A549 (cell line): Measurements from ENCODE around the gene UBQLN1. TPM values are rescaled to one million over a fixed set of nuclear protein-coding genes. Genes with fewer than 3 reads are reported as not detected.
"Not testable (repeated sequence)": the region's sequence is repeated elsewhere in the genome, so short reads cannot be mapped to it uniquely, and the experiment has no call there.

ENCODE experiments used
- ATAC-seq, 2 experiments: fragments of 200-7000 bp in 1 of 2; fragments of >200 bp in 1 of 2; cut with Nextera tagmentation in 1 of 2; cut with Tn5 transposase in 1 of 2; 3 replicates each; pipeline versions ENCODE4 v1.8.0 to v1.9.1; 2018 to 2020; ENCODE audit warnings: mild to moderate bottlenecking in 1 of 2, moderate library complexity in 1 of 2
- CTCF ChIA-PET: fragments of 300-600 bp; sonication (Branson Sonifier 250); formaldehyde crosslinking; extraction: SDS; loops from one replicate; lab custom pipeline; 2021; ENCODE audit warnings: antibody characterized with exemption, inconsistent platforms; lab: Yijun Ruan, JAX
- POLR2A ChIA-PET: fragments of 350-600 bp; formaldehyde crosslinking; extraction: SDS; loops from one replicate; lab custom pipeline; 2021; ENCODE audit warnings: antibody characterized with exemption, inconsistent platforms; lab: Yijun Ruan, JAX
- DNase-seq, 2 experiments: peaks; one replicate each; pipeline versions ENCODE4 v3.0.0 to v3.0.0-alpha.2; 2011 to 2016; ENCODE audit warnings: low read depth in 1 of 2, low spot score in 1 of 2
- FAIRE-seq: peaks from 2 replicates; lab custom pipeline; 2011; peaks lifted over from hg19 to GRCh38; lab: Jason Lieb, UNC
- H3K27ac ChIP-seq, 2 experiments: fragments of >200 bp; sonication (Bioruptor Twin); formaldehyde crosslinking; 3 replicates each; pipeline ENCODE4 v1.5.1; 2016 to 2017
- H3K4me1 ChIP-seq: fragments of >200 bp; sonication (Bioruptor Twin); formaldehyde crosslinking; 3 replicates; pipeline ENCODE4 v1.6.1; 2016
- H3K4me2 ChIP-seq: fragments of >200 bp; sonication (Bioruptor Twin); formaldehyde crosslinking; 3 replicates; pipeline ENCODE4 v1.6.1; 2016
- H3K4me3 ChIP-seq: fragments of >200 bp; sonication (Bioruptor Twin); formaldehyde crosslinking; 3 replicates; pipeline ENCODE4 v1.5.1; 2016
- H3K9me3 ChIP-seq: fragments of >200 bp; sonication (Bioruptor Twin); formaldehyde crosslinking; 3 replicates; pipeline ENCODE4 v1.6.1; 2016
- CEBPB ChIP-seq, 2 experiments: fragments of >200 bp in 1 of 2; sonication (Bioruptor Twin) in 1 of 2; formaldehyde crosslinking in 1 of 2; IDR thresholded peaks; 2 replicates each; pipeline ENCODE4 v1.6.1; 2012 to 2016
- EHMT2 ChIP-seq: fragments of 200-600 bp; sonication (generic); IDR thresholded peaks from 2 replicates; pipeline ENCODE4 v1.6.1; 2016; ENCODE audit warnings: antibody characterized with exemption, low read depth, mild to moderate bottlenecking, moderate library complexity
- FOSL2 ChIP-seq, 2 experiments: fragments of 450-650 bp in 1 of 2; fragments of >200 bp in 1 of 2; sonication (Bioruptor Twin) in 1 of 2; formaldehyde crosslinking; IDR thresholded peaks; 2 replicates each; pipeline versions ENCODE4 v1.5.0 to v1.6.1; 2016 to 2020; ENCODE audit warnings: mild to moderate bottlenecking in 1 of 2, moderate library complexity in 1 of 2
- KDM5A ChIP-seq: fragments of 200-600 bp; sonication (generic); IDR thresholded peaks from 2 replicates; pipeline ENCODE4 v1.6.1; 2016; ENCODE audit warnings: antibody characterized with exemption, mild to moderate bottlenecking
- MAFK ChIP-seq: fragments of 450-650 bp; IDR thresholded peaks from 2 replicates; pipeline ENCODE4 v1.6.1; 2014; ENCODE audit not compliant: partially characterized antibody
- NPAS2 ChIP-seq: fragments of 250-450 bp; sonication (Bioruptor Pico); IDR thresholded peaks from 2 replicates; pipeline ENCODE4 v1.8.0; 2022; ENCODE audit warnings: mild to moderate bottlenecking, moderate library complexity, borderline replicate concordance
- RAD21 ChIP-seq, 2 experiments: fragments of >200 bp in 1 of 2; sonication (Bioruptor Twin) in 1 of 2; formaldehyde crosslinking in 1 of 2; IDR thresholded peaks in 1 of 2; conservative IDR thresholded peaks in 1 of 2; 2 replicates in 1 of 2; 3 replicates in 1 of 2; pipeline ENCODE4 v1.6.1; 2012 to 2018; ENCODE audit warnings: inconsistent platforms in 1 of 2
- SMC3 ChIP-seq: fragments of >200 bp; sonication (Bioruptor Twin); formaldehyde crosslinking; IDR thresholded peaks from 3 replicates; pipeline ENCODE4 v1.6.1; 2018; ENCODE audit warnings: inconsistent platforms
- ZSCAN20 ChIP-seq: fragments of 250-450 bp; sonication (Bioruptor Pico); IDR thresholded peaks from 2 replicates; pipeline ENCODE4 v1.8.0; 2022; ENCODE audit warnings: mild to moderate bottlenecking, moderate library complexity
- WGBS: methylation state at CpG from one replicate; pipeline ENCODE4 v1.1.6; 2017; ENCODE audit errors: missing lambda C conversion rate; 5-methylcytosine and 5-hydroxymethylcytosine counted together
- polyA plus RNA-seq, 4 experiments: library from polyadenylated mRNA; depleted of rRNA in 3 of 4; stranded (reverse); fragments of >200 nt; fragmentation: RNase III in 1 of 4; extraction: RNeasy Plus Mini Kit Qiagen cat#74134 plus additional on column Dnase treatment in 1 of 4; gene quantifications; 2 replicates in 3 of 4; 3 replicates in 1 of 4; pipeline ENCODE4 v1.2.3, GENCODE V29; 2011 to 2017
- TF ChIP-seq, protein P1 (sequence below): IDR thresholded peaks from 2 replicates; pipeline ENCODE4 v1.6.1; 2012; ENCODE audit warnings: low read depth, borderline replicate concordance
- TF ChIP-seq, protein P2 (sequence below): fragments of >200 bp; sonication (Bioruptor Twin); formaldehyde crosslinking; IDR thresholded peaks from 3 replicates; pipeline ENCODE4 v1.5.1; 2016

The UBQLN1 gene
- polyA plus RNA-seq, 2 of the 4 experiments (the other 2 are of a cell fraction) = 93.5 to 187 TPM

DNA sequence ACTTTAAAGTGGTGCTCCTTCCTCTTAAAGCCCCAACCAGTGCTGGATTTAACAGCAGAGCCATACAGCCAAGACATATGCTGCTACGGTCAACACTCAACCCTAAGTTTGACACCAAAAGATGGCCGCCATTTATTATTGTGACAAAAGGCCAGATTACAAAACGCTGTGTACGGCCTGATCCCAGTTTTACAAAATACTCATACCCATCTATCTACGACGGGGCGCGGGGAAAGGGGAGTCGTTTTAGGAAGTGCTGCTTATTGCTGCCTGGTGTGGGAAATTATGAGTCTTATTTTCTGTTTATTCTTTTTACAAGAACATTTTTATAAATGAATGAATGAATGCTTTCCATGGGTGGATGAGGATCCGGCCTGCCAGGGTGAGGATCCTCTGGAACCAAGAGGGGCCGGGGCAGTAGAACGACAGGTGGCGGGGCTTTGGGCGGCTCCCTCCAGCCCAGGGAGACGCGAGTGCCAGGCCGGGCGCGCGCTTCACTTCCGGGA, 85.3 kb downstream of the UBQLN1 start:
- Histone ChIP-seq H3K4me3 (peak overlapping the region; percentile 62), H3K4me1 (peaks cover 13% of the 10 kb centered on the region), H3K27ac (peak overlapping the region; percentile 85 to 94), H3K9me3 (no peaks in the 10 kb centered on the region), H3K4me2 (peak overlapping the region; percentile 96)
- ChIA-PET POLR2A (interaction anchor here (1.0 to 2.2 kb wide), 2 partner anchors 29 to 86 kb away, joined by 3 to 7 read pairs; partner anchors contain the start of gene UBQLN1), CTCF (interaction anchor here (0.8 to 2.3 kb wide), 5 partner anchors 14 to 403 kb away, joined by 3 to 11 read pairs (median 4); no protein-coding TSS in a partner anchor)
- no peak; a peak in 1 of 6 replicates for ATAC-seq
- FAIRE-seq = no peak
- TF ChIP-seq, protein P1, sequence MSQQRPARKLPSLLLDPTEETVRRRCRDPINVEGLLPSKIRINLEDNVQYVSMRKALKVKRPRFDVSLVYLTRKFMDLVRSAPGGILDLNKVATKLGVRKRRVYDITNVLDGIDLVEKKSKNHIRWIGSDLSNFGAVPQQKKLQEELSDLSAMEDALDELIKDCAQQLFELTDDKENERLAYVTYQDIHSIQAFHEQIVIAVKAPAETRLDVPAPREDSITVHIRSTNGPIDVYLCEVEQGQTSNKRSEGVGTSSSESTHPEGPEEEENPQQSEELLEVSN = peak; percentile 22
- TF ChIP-seq EHMT2 (peak; percentile 49; the same call in 1 of the 2 replicates), FOSL2 (IDR thresholded peaks at IDR 0.05) (no peak), FOSL2 (CRISPR knock-in tag; IDR thresholded peaks at IDR 0.05) (no peak)
- peak in 1 of 2 experiments; percentile 10 for DNase-seq
- 13% methylated on average over 21 of the region's 21 CpGs for WGBS

DNA sequence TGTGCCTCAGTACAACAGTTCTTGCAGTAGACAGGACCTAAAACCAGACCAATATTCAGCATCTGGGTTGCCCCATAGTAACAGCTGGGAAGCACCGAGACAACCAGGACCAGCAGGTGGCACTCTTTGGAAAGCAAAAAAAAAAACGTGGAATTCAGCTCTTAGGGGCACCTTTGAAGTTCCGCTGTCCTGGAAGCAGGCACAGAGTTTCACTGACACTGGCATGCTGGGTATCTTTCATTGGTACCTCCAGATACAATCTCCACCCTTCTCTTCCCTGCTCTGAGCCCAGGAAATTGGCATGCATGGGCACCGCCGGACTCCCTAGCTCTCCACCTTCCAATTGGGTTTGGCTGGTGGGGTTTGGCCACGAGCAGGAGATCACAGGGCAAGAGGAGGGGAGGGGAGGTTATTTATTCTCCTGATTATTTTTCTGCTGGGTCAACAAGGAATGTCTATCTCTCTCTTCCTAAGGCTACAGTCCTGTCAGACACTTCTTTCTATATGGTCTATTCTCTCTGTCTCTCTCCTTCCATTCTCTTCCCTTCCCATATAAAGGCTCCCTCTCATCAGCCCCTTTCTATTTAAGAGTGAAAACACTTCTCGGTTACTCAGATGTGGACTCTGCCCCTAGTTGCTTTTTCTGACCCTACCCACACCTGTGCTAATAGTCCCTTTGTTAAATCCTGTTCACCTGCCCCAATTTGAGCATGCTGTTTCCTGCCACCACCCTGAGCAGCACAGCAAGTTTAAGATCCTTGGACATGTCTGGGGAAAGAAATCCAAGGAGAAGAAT, 86.7 kb downstream of the UBQLN1 start:
- peak; percentile 44 to 56 for ATAC-seq
- ChIA-PET CTCF (interaction anchor here (0.5 to 3.0 kb wide), 28 partner anchors 9 to 730 kb away, joined by 3 to 18 read pairs (median 4); partner anchors contain the start of genes GKAP1 and UBQLN1), POLR2A (interaction anchor here (1.4 kb wide), 1 partner anchor 86 kb away, joined by 7 read pairs; the partner anchor contains the start of gene UBQLN1)
- Histone ChIP-seq H3K4me3 (no peak overlapping the region), H3K9me3 (no peaks in the 10 kb centered on the region), H3K27ac (no peak overlapping the region), H3K4me1 (peaks cover 13% of the 10 kb centered on the region), H3K4me2 (peak overlapping the region; percentile 42; the same call in 2 of the 3 replicates)
- DNase-seq = peak; percentile 63
- WGBS = 30% methylated on average over 7 of the region's 7 CpGs
- no peak for FAIRE-seq
- TF ChIP-seq, protein P2, sequence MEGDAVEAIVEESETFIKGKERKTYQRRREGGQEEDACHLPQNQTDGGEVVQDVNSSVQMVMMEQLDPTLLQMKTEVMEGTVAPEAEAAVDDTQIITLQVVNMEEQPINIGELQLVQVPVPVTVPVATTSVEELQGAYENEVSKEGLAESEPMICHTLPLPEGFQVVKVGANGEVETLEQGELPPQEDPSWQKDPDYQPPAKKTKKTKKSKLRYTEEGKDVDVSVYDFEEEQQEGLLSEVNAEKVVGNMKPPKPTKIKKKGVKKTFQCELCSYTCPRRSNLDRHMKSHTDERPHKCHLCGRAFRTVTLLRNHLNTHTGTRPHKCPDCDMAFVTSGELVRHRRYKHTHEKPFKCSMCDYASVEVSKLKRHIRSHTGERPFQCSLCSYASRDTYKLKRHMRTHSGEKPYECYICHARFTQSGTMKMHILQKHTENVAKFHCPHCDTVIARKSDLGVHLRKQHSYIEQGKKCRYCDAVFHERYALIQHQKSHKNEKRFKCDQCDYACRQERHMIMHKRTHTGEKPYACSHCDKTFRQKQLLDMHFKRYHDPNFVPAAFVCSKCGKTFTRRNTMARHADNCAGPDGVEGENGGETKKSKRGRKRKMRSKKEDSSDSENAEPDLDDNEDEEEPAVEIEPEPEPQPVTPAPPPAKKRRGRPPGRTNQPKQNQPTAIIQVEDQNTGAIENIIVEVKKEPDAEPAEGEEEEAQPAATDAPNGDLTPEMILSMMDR = peak; percentile 74
- TF ChIP-seq NPAS2 (CRISPR knock-in tag) (no peak), RAD21 (conservative IDR thresholded peaks at IDR 0.05 in 1 of 2, IDR thresholded peaks at IDR 0.05 in 1 of 2) (peak; percentile 64 to 73), CEBPB (IDR thresholded peaks at IDR 0.05) (peak in 1 of 2 experiments; percentile 20; a peak in 1 of 4 replicates), MAFK (no peak), SMC3 (peak; percentile 64)

DNA sequence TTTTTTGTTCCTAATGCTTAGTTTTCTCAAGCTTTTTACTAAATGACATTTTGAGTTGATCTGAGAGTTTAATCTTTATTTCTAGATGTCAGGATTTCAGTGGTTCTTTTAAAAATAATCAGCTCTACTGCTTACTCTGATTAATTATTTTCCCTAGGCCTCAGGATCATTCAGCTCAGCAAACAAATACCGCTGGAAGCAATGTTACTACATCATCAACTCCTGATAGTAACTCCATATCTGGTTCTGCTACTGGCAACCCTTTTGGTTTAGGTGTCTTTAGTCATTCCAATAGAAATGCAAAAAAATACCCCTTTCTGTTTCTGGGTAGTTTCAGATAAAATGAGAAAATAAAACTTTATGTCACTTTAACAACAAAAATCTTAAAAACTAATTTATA, 90.5 kb downstream of the UBQLN1 start:
- WGBS = 50% methylated on average over 1 of the region's 1 CpG
- Histone ChIP-seq H3K4me3 (no peak overlapping the region), H3K4me1 (peaks cover 5% of the 10 kb centered on the region; the same call in 1 of the 3 replicates)
- FAIRE-seq (no peak), ATAC-seq (no peak)
- CTCF ChIA-PET = no interaction called here
- POLR2A ChIA-PET = interaction anchor here (0.7 kb wide), 1 partner anchor 519 kb away, joined by 4 read pairs; no protein-coding TSS in a partner anchor
- TF ChIP-seq FOSL2 (IDR thresholded peaks at IDR 0.05) (no peak), FOSL2 (CRISPR knock-in tag; IDR thresholded peaks at IDR 0.05) (no peak), ZSCAN20 (CRISPR knock-in tag) (no peak), KDM5A (no peak)
- TF ChIP-seq, all 56 proteins: peak for 0
- Histone ChIP-seq H3K9me3 (no peaks in the 10 kb centered on the region), H3K27ac (no peak overlapping the region), H3K4me2 (no peak overlapping the region)
- DNase-seq = no peak

DNA sequence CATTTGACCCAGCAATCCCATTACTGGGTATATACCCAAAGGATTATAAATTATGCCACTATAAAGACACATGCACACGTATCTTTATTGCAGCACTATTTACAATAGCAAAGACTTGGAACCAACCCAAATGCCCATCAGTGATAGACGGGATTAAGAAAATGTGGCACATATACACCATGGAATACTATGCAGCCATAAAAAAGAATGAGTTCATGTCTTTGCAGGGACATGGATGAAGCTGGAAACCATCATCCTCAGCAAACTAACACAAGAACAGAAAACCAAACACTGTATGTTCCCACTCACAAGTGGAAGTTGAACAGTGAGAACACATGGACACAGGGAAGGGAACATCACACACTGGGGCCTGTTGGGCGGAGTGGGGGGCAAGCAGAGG, 94.5 kb downstream of the UBQLN1 start:
- H3K4me2 ChIP-seq, H3K27ac ChIP-seq, H3K4me3 ChIP-seq, DNase-seq, H3K4me1 ChIP-seq, ATAC-seq, POLR2A ChIA-PET, FAIRE-seq, H3K9me3 ChIP-seq: not testable (repeated sequence)
- CTCF ChIA-PET = interaction anchor here (0.7 kb wide), 1 partner anchor 16 kb away, joined by 3 read pairs; no protein-coding TSS in a partner anchor
- WGBS = 31% methylated on average over 3 of the region's 3 CpGs

Other genes starting within 250 kb of the UBQLN1 start
- 1.7 and 2.2 TPM in 2 replicates for gene FRMD3, start 169.6 kb downstream of the UBQLN1 start, polyA plus RNA-seq (2011; rRNA removed)
- 3.0 to 3.3 TPM (median 3.2 TPM) in 3 replicates for gene FRMD3, start 169.6 kb downstream of the UBQLN1 start, polyA plus RNA-seq (2017; fragmentation: RNase III; extraction: RNeasy Plus Mini Kit Qiagen cat#74134 plus additional on column Dnase treatment)
- gene IDNK, start 84.8 kb downstream of the UBQLN1 start, polyA plus RNA-seq (2011; rRNA removed) = 13.4 and 16.2 TPM in 2 replicates
- gene IDNK, start 84.8 kb downstream of the UBQLN1 start, polyA plus RNA-seq (2017; fragmentation: RNase III; extraction: RNeasy Plus Mini Kit Qiagen cat#74134 plus additional on column Dnase treatment) = 9.4 to 12.5 TPM (median 10.9 TPM) in 3 replicates
- gene GKAP1, start 109.8 kb upstream of the UBQLN1 start, polyA plus RNA-seq (2011; rRNA removed) = 9.6 and 16.1 TPM in 2 replicates
- 6.1 to 6.5 TPM (median 6.2 TPM) in 3 replicates for gene GKAP1, start 109.8 kb upstream of the UBQLN1 start, polyA plus RNA-seq (2017; fragmentation: RNase III; extraction: RNeasy Plus Mini Kit Qiagen cat#74134 plus additional on column Dnase treatment)
- gene KIF27, start 213.5 kb upstream of the UBQLN1 start, polyA plus RNA-seq (2011; rRNA removed) = 4.1 and 6.0 TPM in 2 replicates
- 2.0 to 2.4 TPM (median 2.2 TPM) in 3 replicates for gene KIF27, start 213.5 kb upstream of the UBQLN1 start, polyA plus RNA-seq (2017; fragmentation: RNase III; extraction: RNeasy Plus Mini Kit Qiagen cat#74134 plus additional on column Dnase treatment)